GM10248 (cell line): ENCODE data around the gene PCSK5.

Source experiments
- CTCF ChIA-PET: fragments of 300-600 bp; sonication (Branson Sonifier 250); formaldehyde crosslinking; extraction: SDS; loops from one replicate; lab custom pipeline; 2021; ENCODE audit warnings: antibody characterized with exemption; lab: Yijun Ruan, JAX
- POLR2A ChIA-PET: fragments of 350-650 bp; sonication (Branson Sonifier 250); formaldehyde crosslinking; extraction: SDS; loops from one replicate; lab custom pipeline; 2020; ENCODE audit warnings: antibody characterized with exemption; lab: Yijun Ruan, JAX
- DNase-seq: peaks from one replicate; pipeline ENCODE4 v3.0.0; 2012; ENCODE audit errors: extremely low spot score
- CTCF ChIP-seq: IDR thresholded peaks from 2 replicates; pipeline ENCODE4 v1.5.1; 2012; ENCODE audit warnings: mild to moderate bottlenecking, low read depth; ENCODE audit errors: extremely low read depth, missing control alignments, control extremely low read depth

The PCSK5 gene

DNA sequence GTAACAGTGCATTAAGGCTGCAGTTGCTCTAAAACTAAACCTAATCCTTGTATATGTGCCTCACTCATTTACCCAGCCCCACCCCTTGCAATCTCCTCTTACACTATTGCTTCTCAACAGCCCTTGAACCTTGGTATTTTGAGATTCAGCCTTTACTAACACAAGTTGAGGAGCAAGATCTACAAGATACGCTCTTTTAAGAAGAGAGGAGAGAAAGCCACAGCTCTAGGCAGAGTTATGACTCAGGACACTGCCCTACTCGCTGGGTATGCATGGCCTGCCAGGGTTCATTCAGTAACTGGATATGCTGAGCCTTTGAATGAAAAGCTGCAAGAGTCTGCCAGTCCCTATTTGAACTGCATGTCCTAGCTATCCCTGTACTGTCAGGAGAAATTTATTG is 219.5 kb downstream of the PCSK5 start:
- TF ChIP-seq CTCF, result no peak
- ChIA-PET POLR2A (no interaction called here), CTCF (interaction anchor here (0.7 to 1.0 kb wide), 3 partner anchors 9 to 38 kb away, joined by 3 to 4 read pairs (median 3); no protein-coding TSS in a partner anchor)
- DNase-seq, result no peak

DNA sequence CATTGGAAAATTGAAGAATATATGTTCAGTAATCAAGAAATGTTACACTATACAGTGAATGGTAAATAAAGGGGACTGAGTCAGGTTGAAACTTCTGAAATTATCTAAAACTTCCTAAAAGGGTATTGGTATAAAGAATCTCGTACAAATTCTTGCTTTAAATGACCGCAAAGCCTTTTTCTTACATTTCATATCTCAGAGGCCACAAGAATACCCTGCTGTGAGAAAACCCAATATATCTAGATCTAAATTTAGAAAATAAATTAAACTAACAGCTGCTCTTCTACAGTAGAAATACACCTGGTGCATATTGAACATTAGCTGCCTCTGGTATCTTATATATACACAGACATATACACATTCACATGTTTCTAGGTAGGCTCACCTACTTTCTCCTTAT is 221.7 kb downstream of the PCSK5 start:
- POLR2A ChIA-PET, result no interaction called here
- CTCF ChIA-PET, result interaction anchor here (1.8 to 2.0 kb wide), 2 partner anchors 9 to 11 kb away, joined by 4 to 6 read pairs; no protein-coding TSS in a partner anchor
- no peak for DNase-seq
- TF ChIP-seq CTCF, result no peak

GRCh38 chr9:76114144-76114543 is 223.7 kb downstream of the PCSK5 start:
- DNase-seq, result no peak
- POLR2A ChIA-PET, result no interaction called here
- no peak for TF ChIP-seq CTCF
- CTCF ChIA-PET, result interaction anchor here (1.0 to 1.4 kb wide), 2 partner anchors 11 to 15 kb away, joined by 3 to 4 read pairs; no protein-coding TSS in a partner anchor

GRCh38 chr9:76115396-76115795 is 224.9 kb downstream of the PCSK5 start:
- POLR2A ChIA-PET, result no interaction called here
- CTCF ChIA-PET, result no interaction called here
- no peak for DNase-seq
- no peak for TF ChIP-seq CTCF

DNA sequence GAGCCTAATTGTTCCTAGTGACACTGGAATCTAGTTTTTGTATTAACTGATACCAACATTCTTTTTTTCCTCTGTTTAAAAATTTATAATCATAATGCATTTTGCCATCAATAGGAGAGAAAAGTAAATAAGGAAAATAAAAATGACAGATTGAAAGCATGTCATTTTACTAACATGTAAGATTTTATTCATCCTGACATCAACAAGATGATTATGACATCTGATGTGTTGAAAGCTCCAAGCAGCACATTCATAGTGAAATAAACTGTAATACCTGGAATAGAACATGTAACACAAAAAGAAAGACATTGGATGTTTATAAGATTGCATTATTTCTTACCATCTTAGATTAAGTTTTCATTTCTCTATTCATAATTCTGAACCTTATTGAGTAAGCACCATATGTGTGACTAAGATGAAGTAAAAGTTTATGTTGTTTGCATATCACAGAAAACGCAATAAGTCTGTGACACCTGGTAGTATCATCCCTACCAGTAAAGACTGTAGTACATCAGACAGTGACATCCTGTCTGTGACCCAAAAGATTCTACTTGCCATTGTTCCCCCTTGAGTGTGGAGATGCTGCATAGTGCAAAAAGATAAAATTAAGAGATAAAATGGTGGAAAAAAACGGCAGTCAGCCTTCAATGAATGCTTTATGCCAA is 225.6 kb downstream of the PCSK5 start:
- CTCF ChIA-PET, result no interaction called here
- TF ChIP-seq CTCF, result no peak
- POLR2A ChIA-PET, result no interaction called here
- DNase-seq, result no peak

- TF ChIP-seq CTCF, result no peak
- ChIA-PET POLR2A (no interaction called here), CTCF (no interaction called here)
- DNase-seq, result no peak
Measured at GRCh38 chr9:76116913-76117312, 226.4 kb downstream of the PCSK5 start.
